GM18511 (cell line): ENCODE measurements around the gene CX3CR1.
"Not testable (repeated sequence)": the region's sequence is repeated elsewhere in the genome, so short reads cannot be mapped to it uniquely, and the experiment has no call there.

Experiments used
- ATAC-seq: cut with Tn5 transposase; IDR thresholded peaks from one replicate; pipeline ENCODE4 v1.9.1; 2021; ENCODE audit warnings: mild to moderate bottlenecking, moderate library complexity; ENCODE audit not compliant: unreplicated experiment

The CX3CR1 gene

DNA sequence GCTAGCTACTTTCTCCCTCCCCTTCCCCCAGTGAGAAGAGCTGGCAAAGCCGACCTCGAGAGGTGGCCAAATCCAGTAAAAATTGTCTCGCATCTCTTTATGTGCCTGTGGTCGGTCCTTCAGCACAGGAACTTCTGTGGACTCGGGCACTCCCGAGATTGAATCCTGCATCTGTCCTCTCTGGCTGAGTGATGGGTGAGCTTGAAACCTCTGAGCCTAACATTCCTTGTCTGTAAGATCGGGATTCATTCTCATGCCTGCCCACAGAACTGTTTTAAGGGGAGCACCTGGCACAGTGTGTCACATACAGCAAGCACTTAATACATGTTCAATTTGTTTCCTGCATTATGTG is 11.3 kb downstream of the CX3CR1 start:
- no peak for ATAC-seq

- ATAC-seq = no peak
Observed at GRCh38 chr3:39267631-39268548, 11.9 kb downstream of the CX3CR1 start.

DNA sequence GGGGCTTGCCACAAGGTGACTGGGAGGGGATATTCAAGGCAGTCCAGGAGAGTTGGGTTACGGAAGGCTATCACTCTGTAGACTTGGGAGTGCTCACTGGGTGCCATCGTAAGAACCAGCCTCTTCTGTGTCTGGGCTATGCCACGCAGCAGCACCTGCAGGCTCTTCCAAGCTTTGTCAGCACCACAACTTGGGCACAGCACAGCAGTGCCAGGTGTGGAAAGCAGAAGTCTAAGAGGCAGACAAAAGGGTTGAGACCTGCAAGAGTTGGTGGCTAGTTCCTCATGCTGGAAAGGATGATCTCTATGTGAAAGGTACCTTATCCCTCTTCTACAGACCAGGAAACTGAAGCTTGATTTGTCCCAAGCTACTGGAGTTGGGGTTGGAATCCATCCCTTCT is 15.8 kb downstream of the CX3CR1 start:
- no peak for ATAC-seq

GRCh38 chr3:39263576-39263975 is 16.3 kb downstream of the CX3CR1 start:
- no peak for ATAC-seq

DNA sequence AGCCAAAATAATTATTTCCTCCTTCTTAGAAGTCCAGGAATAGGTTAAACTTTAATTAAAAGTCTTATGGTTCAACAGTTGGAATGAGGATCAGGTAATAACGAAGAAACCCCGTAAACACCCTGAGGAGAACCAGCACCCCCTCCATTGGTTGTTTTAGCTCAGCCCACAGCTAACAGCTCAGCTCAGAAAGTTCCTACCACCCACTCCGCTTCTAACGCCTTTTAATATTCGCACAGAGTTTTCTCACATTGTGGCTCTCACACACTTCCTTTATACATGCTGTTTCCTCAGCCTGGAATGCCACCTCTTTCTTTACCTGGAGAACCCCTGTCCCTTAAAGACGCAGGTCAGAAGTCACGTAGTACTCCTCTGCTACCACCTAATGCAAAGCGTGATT is 17.0 kb downstream of the CX3CR1 start:
- no peak for ATAC-seq

- ATAC-seq = no peak
Observed at GRCh38 chr3:39261726-39262125, 18.1 kb downstream of the CX3CR1 start.

DNA sequence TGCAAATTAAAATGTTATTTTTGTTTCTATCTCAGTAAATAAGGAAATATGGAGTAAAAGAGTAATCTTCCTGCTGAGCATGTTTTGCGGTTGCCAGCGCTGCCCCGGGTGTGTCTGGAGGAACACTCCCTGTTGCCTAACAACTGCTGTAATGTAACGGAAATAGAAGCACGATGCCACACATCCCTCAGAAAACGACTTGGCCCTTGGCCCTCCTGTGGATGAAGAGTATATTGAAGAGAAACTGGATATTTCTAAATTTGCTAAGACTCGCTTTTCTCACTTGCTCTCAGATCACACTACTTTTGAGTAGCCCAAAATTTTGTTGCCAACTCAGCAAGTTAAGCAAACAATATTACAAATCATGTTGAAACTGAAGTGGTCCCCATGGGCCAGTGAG is 18.9 kb downstream of the CX3CR1 start:
- no peak for ATAC-seq

DNA sequence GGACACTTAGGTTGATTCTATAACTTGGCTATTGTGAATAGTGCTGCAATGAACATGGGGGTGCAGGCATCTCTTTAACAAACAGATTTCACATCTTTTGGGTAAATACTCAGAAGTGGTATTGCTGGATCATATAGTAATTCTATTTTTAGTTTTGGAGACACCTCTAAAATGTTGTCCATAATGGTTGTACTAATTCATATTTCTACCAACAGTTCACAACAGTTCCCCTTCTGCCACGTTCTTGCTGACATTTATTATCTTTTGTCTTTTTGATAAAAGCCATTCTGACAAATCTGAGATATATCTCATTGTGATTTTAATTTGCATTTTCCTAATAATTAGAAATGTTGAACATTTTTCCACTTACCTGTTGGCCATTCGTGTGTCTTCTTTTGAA is 19.5 kb downstream of the CX3CR1 start:
- no peak for ATAC-seq

DNA sequence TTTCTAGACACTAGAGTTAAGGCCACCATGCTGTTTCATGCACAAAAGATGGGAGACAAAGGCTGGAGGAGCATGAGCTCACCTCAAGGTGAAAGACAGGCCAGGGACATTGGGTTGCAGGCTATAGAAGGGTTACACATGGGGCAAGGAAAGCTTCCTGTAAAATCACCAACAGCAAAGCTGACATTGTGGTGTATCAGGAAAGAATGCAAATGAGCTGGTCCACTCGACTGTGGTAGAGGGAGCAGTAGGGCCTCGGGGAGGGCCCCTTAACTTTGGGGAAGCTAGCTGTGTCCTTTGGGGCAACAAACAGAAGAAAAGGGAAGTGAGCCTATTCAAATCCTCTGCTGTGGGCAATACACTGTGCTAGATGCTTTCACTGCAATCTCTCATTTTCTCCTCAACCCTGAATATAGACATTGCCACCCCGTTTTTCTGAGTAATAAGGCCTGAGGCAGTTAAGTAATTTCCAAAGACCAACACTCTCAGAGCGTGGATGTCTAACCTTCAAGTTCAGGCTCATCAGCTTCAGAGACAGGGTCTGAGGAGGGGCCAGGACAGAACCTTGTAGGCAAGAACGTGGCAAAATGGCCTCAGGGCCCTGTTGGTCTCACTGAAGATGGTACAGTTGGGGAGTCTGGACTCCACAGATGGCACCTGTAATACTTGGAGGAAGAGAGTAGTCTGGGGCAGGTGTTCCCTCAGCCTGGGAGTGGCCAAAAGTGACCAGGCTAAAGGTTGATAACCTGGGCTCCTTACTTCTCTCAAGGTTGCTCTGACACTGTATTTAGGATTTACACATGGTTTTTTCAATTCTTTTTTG is 24.1 kb downstream of the CX3CR1 start:
- peak; percentile 99 for ATAC-seq

DNA sequence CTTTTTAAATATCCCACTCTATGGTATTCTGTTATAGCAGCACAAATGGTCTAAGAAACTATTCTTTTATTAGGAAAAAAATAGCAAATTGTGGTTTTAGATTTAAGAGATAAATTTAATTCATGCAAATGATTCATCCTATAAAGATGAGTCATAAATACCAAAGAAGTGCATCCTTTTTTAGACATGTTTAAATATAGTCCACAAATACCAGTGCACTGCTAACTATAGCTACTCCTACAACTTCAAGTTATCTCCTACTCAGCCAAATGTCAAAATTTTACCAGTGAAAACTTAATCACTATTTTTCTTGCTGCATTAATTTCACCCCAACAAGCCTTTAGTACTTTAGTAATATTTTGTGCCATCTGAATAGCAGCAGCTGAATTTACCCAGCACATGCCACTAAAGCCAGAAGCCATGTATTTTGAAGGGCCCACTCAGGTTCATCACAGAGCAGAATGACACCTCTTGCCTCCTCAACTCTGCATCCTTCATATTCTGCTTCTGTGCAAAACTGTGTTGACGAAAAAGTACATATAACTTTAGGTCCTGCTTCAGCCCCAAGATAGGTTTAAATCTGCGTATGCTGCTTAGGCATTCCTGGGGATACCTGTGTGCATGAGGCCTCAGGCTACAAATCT is 24.9 kb downstream of the CX3CR1 start:
- ATAC-seq = no peak

DNA sequence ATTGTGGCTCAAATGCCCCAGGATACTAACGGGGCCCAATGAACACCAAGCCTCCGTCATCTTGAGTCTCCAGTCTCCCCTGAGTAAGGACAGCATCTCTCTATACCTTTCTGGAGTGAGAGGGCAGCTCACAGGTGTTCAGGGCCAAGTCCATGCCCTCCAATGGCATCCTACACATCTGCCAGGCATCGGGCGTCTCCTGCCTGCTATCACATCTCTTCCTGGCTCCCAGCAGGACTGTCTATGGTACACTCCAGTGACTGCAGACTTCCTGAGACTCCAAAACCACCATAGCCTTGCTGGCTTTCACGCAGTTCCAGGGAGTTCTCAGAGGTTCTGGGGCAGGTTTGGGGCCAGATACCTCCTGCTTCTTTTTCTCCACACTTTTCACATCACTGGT is 28.3 kb downstream of the CX3CR1 start:
- ATAC-seq = no peak

GRCh38 chr3:39250116-39250747 is 29.6 kb downstream of the CX3CR1 start:
- no peak for ATAC-seq

DNA sequence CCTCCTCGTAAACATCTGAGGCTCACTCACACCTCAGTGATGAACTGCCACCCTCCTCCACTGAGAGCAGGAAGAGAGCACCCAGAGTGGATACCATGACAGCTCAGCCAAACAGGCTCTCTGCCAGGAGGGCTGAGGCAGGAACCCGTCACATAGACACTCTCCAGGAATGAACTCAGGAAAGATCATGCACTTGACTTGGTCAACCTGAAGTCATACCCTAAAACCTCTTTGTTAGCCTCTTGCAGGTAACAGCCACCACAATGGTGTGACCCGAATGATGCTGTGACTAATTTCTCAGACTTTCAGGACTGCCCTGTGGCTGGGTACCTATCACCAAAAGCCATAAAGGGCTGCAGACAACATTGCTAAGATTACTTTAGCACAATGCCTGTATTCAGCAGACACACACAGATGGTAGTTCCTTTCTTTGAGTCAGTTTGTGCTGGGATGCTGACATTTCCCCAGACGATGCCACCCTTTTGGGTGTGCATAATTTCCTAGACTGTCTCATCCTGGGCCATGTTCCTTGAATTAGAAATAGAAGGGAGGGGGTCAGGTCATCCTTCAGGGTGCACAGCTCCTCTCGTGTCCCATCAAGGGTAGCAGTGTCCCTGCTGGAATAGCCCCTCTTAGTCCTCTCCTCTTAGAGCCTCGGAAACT is 30.3 kb downstream of the CX3CR1 start:
- peak; percentile 66 for ATAC-seq

DNA sequence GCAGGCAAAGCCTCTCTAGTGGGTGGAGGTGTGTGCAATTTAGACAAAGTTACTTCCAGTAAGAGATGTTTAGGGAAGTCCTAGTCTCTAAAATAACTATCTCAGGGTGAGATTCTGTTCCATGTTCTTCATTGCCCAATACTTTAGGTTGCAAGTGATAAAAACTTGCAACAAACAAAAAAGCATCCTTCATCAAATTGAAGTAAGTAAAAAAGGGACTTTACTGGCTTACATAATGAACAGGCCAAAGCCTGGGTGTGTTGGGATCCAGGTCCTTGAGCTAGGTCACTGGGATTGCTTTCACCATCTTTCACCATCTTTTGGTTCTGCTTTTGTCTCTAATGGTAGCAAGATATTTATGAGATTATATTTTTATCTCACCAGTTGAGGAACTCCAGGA is 38.3 kb downstream of the CX3CR1 start:
- ATAC-seq = no peak

GRCh38 chr3:39237027-39237426 is 42.8 kb downstream of the CX3CR1 start:
- no peak for ATAC-seq

- ATAC-seq = no peak
Observed at GRCh38 chr3:39234651-39235050, 45.2 kb downstream of the CX3CR1 start.

GRCh38 chr3:39232859-39233258 is 47.0 kb downstream of the CX3CR1 start:
- no peak for ATAC-seq

GRCh38 chr3:39230453-39230852 is 49.4 kb downstream of the CX3CR1 start:
- no peak for ATAC-seq

- no peak for ATAC-seq
Observed at GRCh38 chr3:39228496-39228895, 51.3 kb downstream of the CX3CR1 start.

GRCh38 chr3:39227596-39227995 is 52.2 kb downstream of the CX3CR1 start:
- ATAC-seq = not testable (repeated sequence)
